ENCODE data around the gene LHFPL6. TPM values are rescaled to one million over a fixed set of nuclear protein-coding genes. Genes with fewer than 3 reads are reported as not detected.

Gene LHFPL6
- total RNA-seq, 1 experiment from 2014 or later, result 25.7 TPM

DNA sequence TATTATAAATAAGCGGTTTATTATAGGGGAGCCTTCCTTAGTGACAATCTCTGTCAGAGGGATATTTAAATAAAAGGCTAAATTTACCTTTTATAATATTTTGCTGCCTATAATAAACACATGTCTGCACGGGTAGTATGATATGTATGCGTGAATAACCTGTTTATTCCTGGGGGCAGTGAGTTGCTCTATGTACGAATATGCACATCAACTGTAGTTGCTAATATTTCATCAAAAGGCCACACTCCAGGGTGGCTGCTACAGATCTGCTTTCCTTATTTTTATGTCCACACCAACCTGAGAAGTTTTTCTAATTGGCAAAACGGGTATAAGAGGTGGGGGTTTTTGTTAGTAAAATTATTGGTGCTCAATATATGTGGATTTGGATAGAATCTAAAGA, 192.0 kb downstream of the LHFPL6 start:
- TF ChIP-seq, protein P1, sequence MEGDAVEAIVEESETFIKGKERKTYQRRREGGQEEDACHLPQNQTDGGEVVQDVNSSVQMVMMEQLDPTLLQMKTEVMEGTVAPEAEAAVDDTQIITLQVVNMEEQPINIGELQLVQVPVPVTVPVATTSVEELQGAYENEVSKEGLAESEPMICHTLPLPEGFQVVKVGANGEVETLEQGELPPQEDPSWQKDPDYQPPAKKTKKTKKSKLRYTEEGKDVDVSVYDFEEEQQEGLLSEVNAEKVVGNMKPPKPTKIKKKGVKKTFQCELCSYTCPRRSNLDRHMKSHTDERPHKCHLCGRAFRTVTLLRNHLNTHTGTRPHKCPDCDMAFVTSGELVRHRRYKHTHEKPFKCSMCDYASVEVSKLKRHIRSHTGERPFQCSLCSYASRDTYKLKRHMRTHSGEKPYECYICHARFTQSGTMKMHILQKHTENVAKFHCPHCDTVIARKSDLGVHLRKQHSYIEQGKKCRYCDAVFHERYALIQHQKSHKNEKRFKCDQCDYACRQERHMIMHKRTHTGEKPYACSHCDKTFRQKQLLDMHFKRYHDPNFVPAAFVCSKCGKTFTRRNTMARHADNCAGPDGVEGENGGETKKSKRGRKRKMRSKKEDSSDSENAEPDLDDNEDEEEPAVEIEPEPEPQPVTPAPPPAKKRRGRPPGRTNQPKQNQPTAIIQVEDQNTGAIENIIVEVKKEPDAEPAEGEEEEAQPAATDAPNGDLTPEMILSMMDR (IDR thresholded peaks at IDR 0.05), result no peak
- no peak for TF ChIP-seq POLR2AphosphoS5 (IDR thresholded peaks at IDR 0.05; ENCODE audit: low read depth, low read length)
- TF ChIP-seq SIN3A (IDR thresholded peaks at IDR 0.05; ENCODE audit: borderline replicate concordance, insufficient read depth, low read depth, low read length), result no peak
- TF ChIP-seq, protein P2, sequence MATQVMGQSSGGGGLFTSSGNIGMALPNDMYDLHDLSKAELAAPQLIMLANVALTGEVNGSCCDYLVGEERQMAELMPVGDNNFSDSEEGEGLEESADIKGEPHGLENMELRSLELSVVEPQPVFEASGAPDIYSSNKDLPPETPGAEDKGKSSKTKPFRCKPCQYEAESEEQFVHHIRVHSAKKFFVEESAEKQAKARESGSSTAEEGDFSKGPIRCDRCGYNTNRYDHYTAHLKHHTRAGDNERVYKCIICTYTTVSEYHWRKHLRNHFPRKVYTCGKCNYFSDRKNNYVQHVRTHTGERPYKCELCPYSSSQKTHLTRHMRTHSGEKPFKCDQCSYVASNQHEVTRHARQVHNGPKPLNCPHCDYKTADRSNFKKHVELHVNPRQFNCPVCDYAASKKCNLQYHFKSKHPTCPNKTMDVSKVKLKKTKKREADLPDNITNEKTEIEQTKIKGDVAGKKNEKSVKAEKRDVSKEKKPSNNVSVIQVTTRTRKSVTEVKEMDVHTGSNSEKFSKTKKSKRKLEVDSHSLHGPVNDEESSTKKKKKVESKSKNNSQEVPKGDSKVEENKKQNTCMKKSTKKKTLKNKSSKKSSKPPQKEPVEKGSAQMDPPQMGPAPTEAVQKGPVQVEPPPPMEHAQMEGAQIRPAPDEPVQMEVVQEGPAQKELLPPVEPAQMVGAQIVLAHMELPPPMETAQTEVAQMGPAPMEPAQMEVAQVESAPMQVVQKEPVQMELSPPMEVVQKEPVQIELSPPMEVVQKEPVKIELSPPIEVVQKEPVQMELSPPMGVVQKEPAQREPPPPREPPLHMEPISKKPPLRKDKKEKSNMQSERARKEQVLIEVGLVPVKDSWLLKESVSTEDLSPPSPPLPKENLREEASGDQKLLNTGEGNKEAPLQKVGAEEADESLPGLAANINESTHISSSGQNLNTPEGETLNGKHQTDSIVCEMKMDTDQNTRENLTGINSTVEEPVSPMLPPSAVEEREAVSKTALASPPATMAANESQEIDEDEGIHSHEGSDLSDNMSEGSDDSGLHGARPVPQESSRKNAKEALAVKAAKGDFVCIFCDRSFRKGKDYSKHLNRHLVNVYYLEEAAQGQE (IDR thresholded peaks at IDR 0.05; ENCODE audit: insufficient read depth in 1 of 2, low read depth in 2 of 2, low read length in 1 of 2), result no peak
- no peak for TF ChIP-seq TCF7L2 (IDR thresholded peaks at IDR 0.05; ENCODE audit: low read depth, low read length)
- in situ Hi-C loops (cut with HindIII; ENCODE audit: low pct_unique_long_range_greater_than_20kb, low sequenced_read_pairs), result no loop called here
- intact Hi-C loops (cut with micrococcal nuclease; ENCODE audit: unreplicated experiment), result no loop called here
- ChIA-PET CTCF (no interaction called here), POLR2A (no interaction called here)
- Histone ChIP-seq H3K9me3 (ENCODE audit: control insufficient read depth, insufficient read depth, low read depth, low read length) (no peaks in the 10 kb centered on the region), H3K27ac (ENCODE audit: low read length) (no peak overlapping the region), H3K4me1 (ENCODE audit: control insufficient read depth, insufficient read depth, low read length) (no peaks in the 10 kb centered on the region), H3K36me3 (ENCODE audit: control insufficient read depth, insufficient read depth, low read length) (no peaks in the 10 kb centered on the region), H3K27me3 (ENCODE audit: control insufficient read depth, insufficient read depth, low read length) (no peaks in the 10 kb centered on the region), H3K4me3 (ENCODE audit: low read depth in 2 of 2, low read length in 2 of 2) (no peak overlapping the region)
- ATAC-seq, result no peak
- BruUV-seq (replicated peaks), result no TSS peak
- no peak for DNase-seq (ENCODE audit: low read depth, low spot score)

DNA sequence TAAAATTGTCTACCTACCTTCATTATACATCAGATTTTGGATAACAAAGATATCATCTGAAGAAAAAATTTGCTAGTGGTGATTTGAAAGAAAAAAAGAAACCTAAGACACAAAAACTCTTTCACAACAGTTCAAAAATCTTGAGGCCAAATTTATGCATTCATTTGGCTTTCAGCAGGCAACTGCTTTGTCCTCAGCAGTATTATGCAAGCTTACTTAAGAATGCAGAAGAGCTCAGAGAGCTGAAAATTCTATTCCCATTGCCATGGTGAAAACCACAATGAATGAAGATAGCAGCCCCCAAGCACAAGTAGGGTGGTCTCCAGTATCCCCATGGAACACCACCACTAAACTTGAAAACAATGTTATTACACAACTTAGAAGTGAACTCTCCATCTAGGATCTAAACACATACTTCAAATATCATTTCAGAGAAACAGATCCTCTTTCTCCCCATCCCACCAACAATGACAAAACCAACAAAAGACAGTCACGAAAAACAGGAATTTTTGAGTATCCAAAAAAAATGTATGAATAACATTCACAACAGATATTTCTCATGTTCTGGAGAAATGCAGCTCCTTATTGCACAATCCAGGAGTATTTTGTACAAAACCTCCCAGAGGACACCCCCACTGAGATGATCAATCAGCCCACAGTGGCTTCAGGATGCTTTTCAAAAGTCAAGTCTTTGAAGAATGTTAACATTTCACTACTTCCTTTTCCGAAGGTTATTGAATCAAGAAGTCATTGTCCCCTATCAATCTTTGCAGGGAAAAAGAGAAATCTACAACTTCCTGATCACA, 192.7 kb downstream of the LHFPL6 start:
- ChIA-PET POLR2A (no interaction called here), CTCF (no interaction called here)
- Histone ChIP-seq H3K27ac (ENCODE audit: low read length) (no peak overlapping the region), H3K36me3 (ENCODE audit: control insufficient read depth, insufficient read depth, low read length) (no peaks in the 10 kb centered on the region), H3K9me3 (ENCODE audit: control insufficient read depth, insufficient read depth, low read depth, low read length) (no peaks in the 10 kb centered on the region), H3K4me1 (ENCODE audit: control insufficient read depth, insufficient read depth, low read length) (no peaks in the 10 kb centered on the region), H3K4me3 (ENCODE audit: low read depth in 2 of 2, low read length in 2 of 2) (no peak overlapping the region), H3K27me3 (ENCODE audit: control insufficient read depth, insufficient read depth, low read length) (no peaks in the 10 kb centered on the region)
- BruUV-seq (replicated peaks), result no TSS peak
- no peak for ATAC-seq
- no peak for DNase-seq (ENCODE audit: low read depth, low spot score)
- intact Hi-C loops (cut with micrococcal nuclease; ENCODE audit: unreplicated experiment), result no loop called here
- in situ Hi-C loops (cut with HindIII; ENCODE audit: low pct_unique_long_range_greater_than_20kb, low sequenced_read_pairs), result no loop called here
- no peak for TF ChIP-seq POLR2AphosphoS5 (IDR thresholded peaks at IDR 0.05; ENCODE audit: low read depth, low read length)
- TF ChIP-seq, protein P1 (IDR thresholded peaks at IDR 0.05), result no peak
- no peak for TF ChIP-seq TCF7L2 (IDR thresholded peaks at IDR 0.05; ENCODE audit: low read depth, low read length)
- no peak for TF ChIP-seq SIN3A (IDR thresholded peaks at IDR 0.05; ENCODE audit: borderline replicate concordance, insufficient read depth, low read depth, low read length)
- TF ChIP-seq, protein P2 (IDR thresholded peaks at IDR 0.05; ENCODE audit: insufficient read depth in 1 of 2, low read depth in 2 of 2, low read length in 1 of 2), result no peak

Data from Panc1 (cell line).